Heart left ventricle (tissue), 11 donors: ENCODE measurements around the gene TTYH1. TPM values are rescaled to one million over a fixed set of nuclear protein-coding genes. Genes with fewer than 3 reads are reported as not detected.

Source experiments
- polyA plus RNA-seq, 2 donors: library from polyadenylated mRNA; stranded (reverse); fragments of 200-250 nt; gene quantifications; one replicate each; pipeline ENCODE4 v1.2.3, GENCODE V29; 2013
- total RNA-seq, 9 donors: library from RNA; depleted of rRNA in 2 of 9; stranded (reverse); fragments of >200 nt in 2 of 9; fragmentation: NEBNext Ultra II Directional in 3 of 9; extraction: Animal tissue kit (Norgen Biotek cat#: 25700) in 3 of 9; gene quantifications; one replicate each; pipeline versions ENCODE4 v1.1.0 to v1.2.4, GENCODE V29; 2016 to 2023
- donor health status: ischemic (EF 13 %, LVEDD 7.1; RV severe dilation, severe dysfunction).
- donor health status: healthy with polysubstance abuse.
- donor health status: DM: no; HTN: yes; CAD: no.
- donor health status: DM: no; HTN: no; CAD: no.
- donor health status: ischemic (EF 25% LVEDD 5.7; RV mildly dilated, moderate dysfunction).
- donor health status: healthy.
- donor health status: DM: yes; HTN: yes; CAD: no.
- donor health status: PGD.
- donor health status: nonischemic (EF 23%, LVEDD 6.1; RV moderate dilation, normal function).

Gene TTYH1
- total and polyA plus RNA-seq, 11 donors: 0.46 to 6.9 (median 1.1) TPM

Other genes starting within 250 kb of the TTYH1 start
- gene TMC4, start 242.3 kb upstream of the TTYH1 start, total RNA-seq: 1 to 10 TPM in 7 of 9 donors, under 1 TPM in 1, not detected in 1; 0.58 to 4.5 (median 2.1) TPM
- 1 to 10 TPM; 1.2 to 3.6 TPM for gene TMC4, start 242.3 kb upstream of the TTYH1 start, polyA plus RNA-seq
- gene MBOAT7, start 225.9 kb upstream of the TTYH1 start, total RNA-seq: 10 to 100 TPM; 11.3 to 37.3 (median 19.6) TPM
- 10 to 100 TPM in 1 of 2 donors, 1 to 10 TPM in 1; 9.8 to 25.6 TPM for gene MBOAT7, start 225.9 kb upstream of the TTYH1 start, polyA plus RNA-seq
- gene TSEN34, start 224.2 kb upstream of the TTYH1 start, total RNA-seq: 10 to 100 TPM; 13.2 to 48.9 (median 23.5) TPM
- 10 to 100 TPM; 10.2 to 35.1 TPM for gene TSEN34, start 224.2 kb upstream of the TTYH1 start, polyA plus RNA-seq
- 100 to 1,000 TPM; 551 to 937 (median 684) TPM for gene RPS9, start 214.6 kb upstream of the TTYH1 start, total RNA-seq
- gene RPS9, start 214.6 kb upstream of the TTYH1 start, polyA plus RNA-seq: 1,000 to 10,000 TPM; 1,306 to 2,068 TPM
- gene LILRB3, start 192.5 kb upstream of the TTYH1 start, total RNA-seq: 10 to 100 TPM in 2 of 9 donors, 1 to 10 TPM in 6, under 1 TPM in 1; 0.54 to 31.4 (median 3.8) TPM
- 1 to 10 TPM; 1.3 to 3.7 TPM for gene LILRB3, start 192.5 kb upstream of the TTYH1 start, polyA plus RNA-seq
- 10 to 100 TPM in 1 of 9 donors, 1 to 10 TPM in 4, under 1 TPM in 4; 0.44 to 20.9 (median 1.3) TPM for gene LILRA6, start 172.7 kb upstream of the TTYH1 start, total RNA-seq
- gene LILRA6, start 172.7 kb upstream of the TTYH1 start, polyA plus RNA-seq: 1 to 10 TPM; 1.0 to 1.7 TPM
- 10 to 100 TPM in 2 of 9 donors, 1 to 10 TPM in 7; 1.8 to 22.2 (median 3.9) TPM for gene LILRB5, start 158.2 kb upstream of the TTYH1 start, total RNA-seq
- 1 to 10 TPM; 1.4 to 4.0 TPM for gene LILRB5, start 158.2 kb upstream of the TTYH1 start, polyA plus RNA-seq
- gene LILRB2, start 134.4 kb upstream of the TTYH1 start, total RNA-seq: 10 to 100 TPM in 2 of 9 donors, 1 to 10 TPM in 6, under 1 TPM in 1; 0.83 to 43.6 (median 1.7) TPM
- 1 to 10 TPM; 1.2 to 2.7 TPM for gene LILRB2, start 134.4 kb upstream of the TTYH1 start, polyA plus RNA-seq
- gene LILRA5, start 102.3 kb upstream of the TTYH1 start, total RNA-seq: 10 to 100 TPM in 1 of 9 donors, 1 to 10 TPM in 6, under 1 TPM in 1, not detected in 1; 0.27 to 16.2 (median 1.5) TPM
- gene LILRA5, start 102.3 kb upstream of the TTYH1 start, polyA plus RNA-seq: 1 to 10 TPM in 1 of 2 donors, under 1 TPM in 1; 0.19 to 4.7 TPM
- gene LILRA4, start 76.3 kb upstream of the TTYH1 start, total RNA-seq: not detected
- gene LILRA4, start 76.3 kb upstream of the TTYH1 start, polyA plus RNA-seq: not detected
- gene LAIR1, start 50.5 kb upstream of the TTYH1 start, total RNA-seq: 100 to 1,000 TPM in 1 of 9 donors, 10 to 100 TPM in 1, 1 to 10 TPM in 7; 3.5 to 102 (median 5.4) TPM
- 1 to 10 TPM; 2.9 to 5.3 TPM for gene LAIR1, start 50.5 kb upstream of the TTYH1 start, polyA plus RNA-seq
- gene LENG8, start 33.7 kb downstream of the TTYH1 start, total RNA-seq: 10 to 100 TPM; 23.6 to 82.9 (median 58.8) TPM
- 10 to 100 TPM; 35.2 to 93.9 TPM for gene LENG8, start 33.7 kb downstream of the TTYH1 start, polyA plus RNA-seq
- 1 to 10 TPM; 1.5 to 4.1 (median 2.4) TPM for gene LENG9, start 48.3 kb downstream of the TTYH1 start, total RNA-seq
- 1 to 10 TPM; 1.4 to 2.1 TPM for gene LENG9, start 48.3 kb downstream of the TTYH1 start, polyA plus RNA-seq
- 10 to 100 TPM in 5 of 9 donors, 1 to 10 TPM in 4; 5.6 to 16.3 (median 11.4) TPM for gene CDC42EP5, start 57.8 kb downstream of the TTYH1 start, total RNA-seq
- gene CDC42EP5, start 57.8 kb downstream of the TTYH1 start, polyA plus RNA-seq: 1 to 10 TPM; 7.1 to 8.7 TPM
- gene LAIR2, start 87.4 kb downstream of the TTYH1 start, total RNA-seq: 1 to 10 TPM in 1 of 9 donors, not detected in 8; 2.4 TPM
- gene LAIR2, start 87.4 kb downstream of the TTYH1 start, polyA plus RNA-seq: not detected
- 1 to 10 TPM in 4 of 9 donors, under 1 TPM in 5; 0.31 to 8.9 (median 0.94) TPM for gene LILRA2, start 158.3 kb downstream of the TTYH1 start, total RNA-seq
- under 1 TPM; 0.42 to 0.71 TPM for gene LILRA2, start 158.3 kb downstream of the TTYH1 start, polyA plus RNA-seq
- gene LILRA1, start 178.2 kb downstream of the TTYH1 start, total RNA-seq: 1 to 10 TPM in 2 of 9 donors, under 1 TPM in 7; 0.16 to 7.0 (median 0.52) TPM
- under 1 TPM; 0.11 to 0.28 TPM for gene LILRA1, start 178.2 kb downstream of the TTYH1 start, polyA plus RNA-seq
- 10 to 100 TPM in 2 of 9 donors, 1 to 10 TPM in 4, under 1 TPM in 3; 0.16 to 35.6 (median 1.5) TPM for gene LILRB1, start 215.0 kb downstream of the TTYH1 start, total RNA-seq
- gene LILRB1, start 215.0 kb downstream of the TTYH1 start, polyA plus RNA-seq: 1 to 10 TPM in 1 of 2 donors, under 1 TPM in 1; 0.65 to 1.0 TPM
- gene LILRB4, start 247.5 kb downstream of the TTYH1 start, total RNA-seq: 10 to 100 TPM in 2 of 9 donors, 1 to 10 TPM in 6, under 1 TPM in 1; 0.97 to 40.9 (median 2.6) TPM
- gene LILRB4, start 247.5 kb downstream of the TTYH1 start, polyA plus RNA-seq: 1 to 10 TPM in 1 of 2 donors, under 1 TPM in 1; 0.69 to 1.8 TPM